Measurements from ENCODE around the gene VIPR2. TPM values are rescaled to one million over a fixed set of nuclear protein-coding genes. Genes with fewer than 3 reads are reported as not detected.

VIPR2 gene
- total and polyA plus RNA-seq, 2 of the 13 experiments (the other 11 are each of a cell fraction or from before 2014, with no cell fraction given), result not detected

DNA sequence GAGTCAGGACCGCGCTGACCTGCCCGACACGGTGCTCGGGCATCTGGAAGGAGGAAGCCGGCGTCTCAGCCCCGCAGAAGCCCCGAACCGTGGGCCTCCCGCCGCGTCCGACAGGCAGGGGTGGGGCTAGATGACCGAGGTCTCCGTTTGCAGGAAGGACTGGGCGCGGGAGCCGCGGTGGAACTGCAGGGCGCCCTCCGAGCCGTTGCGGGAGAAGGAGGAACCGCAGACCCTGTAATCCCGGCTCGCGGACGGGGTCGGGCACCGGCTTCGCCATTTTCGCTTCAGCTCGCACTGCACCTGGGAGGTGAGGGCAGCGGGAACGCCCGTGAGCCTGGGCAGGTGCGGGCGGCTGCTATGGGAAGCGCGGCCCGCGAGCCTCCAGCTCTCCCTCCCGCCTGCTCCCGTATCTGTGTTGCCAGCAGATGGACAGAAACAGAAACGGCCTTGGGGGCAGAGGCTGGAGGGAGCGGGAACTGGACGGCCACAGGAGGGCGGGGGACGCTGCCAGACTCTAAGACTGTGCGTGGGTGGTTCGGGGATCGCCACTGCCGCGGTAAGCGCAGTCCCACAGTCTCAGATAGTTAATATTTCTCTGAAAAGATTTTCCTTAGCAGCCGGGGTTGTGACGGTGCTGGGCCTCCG, 114.1 kb downstream of the VIPR2 start (continued):
- no peak for TF ChIP-seq MXI1 (IDR thresholded peaks at IDR 0.05; ENCODE audit: borderline replicate concordance, low read depth, low read length)
- no peak for TF ChIP-seq SRF (IDR thresholded peaks at IDR 0.05; ENCODE audit: low read depth, low read length)
- no peak for TF ChIP-seq ZNF138 (CRISPR knock-in tag; IDR thresholded peaks at IDR 0.05; ENCODE audit: low read depth)
- no peak for TF ChIP-seq ZMYM2 (CRISPR knock-in tag; IDR thresholded peaks at IDR 0.05)
- TF ChIP-seq ZNF124 (CRISPR knock-in tag; IDR thresholded peaks at IDR 0.05), result no peak
- no peak for TF ChIP-seq SETDB1 (CRISPR knock-in tag; IDR thresholded peaks at IDR 0.05; ENCODE audit: borderline replicate concordance)
- no peak for TF ChIP-seq ZNF207 (IDR thresholded peaks at IDR 0.05; ENCODE audit: borderline replicate concordance)
- no peak for TF ChIP-seq RORA (CRISPR knock-in tag; IDR thresholded peaks at IDR 0.05)
- TF ChIP-seq ZNF143 (CRISPR knock-in tag; IDR thresholded peaks at IDR 0.05), result no peak
- no peak for TF ChIP-seq KLF9 (CRISPR knock-in tag; IDR thresholded peaks at IDR 0.05; ENCODE audit: low read depth)
- no peak for TF ChIP-seq CBX2 (IDR thresholded peaks at IDR 0.05; ENCODE audit: low read depth, low read length)
- TF ChIP-seq CBX2 (CRISPR knock-in tag; IDR thresholded peaks at IDR 0.05; ENCODE audit: low read depth), result no peak
- TF ChIP-seq, protein P1, sequence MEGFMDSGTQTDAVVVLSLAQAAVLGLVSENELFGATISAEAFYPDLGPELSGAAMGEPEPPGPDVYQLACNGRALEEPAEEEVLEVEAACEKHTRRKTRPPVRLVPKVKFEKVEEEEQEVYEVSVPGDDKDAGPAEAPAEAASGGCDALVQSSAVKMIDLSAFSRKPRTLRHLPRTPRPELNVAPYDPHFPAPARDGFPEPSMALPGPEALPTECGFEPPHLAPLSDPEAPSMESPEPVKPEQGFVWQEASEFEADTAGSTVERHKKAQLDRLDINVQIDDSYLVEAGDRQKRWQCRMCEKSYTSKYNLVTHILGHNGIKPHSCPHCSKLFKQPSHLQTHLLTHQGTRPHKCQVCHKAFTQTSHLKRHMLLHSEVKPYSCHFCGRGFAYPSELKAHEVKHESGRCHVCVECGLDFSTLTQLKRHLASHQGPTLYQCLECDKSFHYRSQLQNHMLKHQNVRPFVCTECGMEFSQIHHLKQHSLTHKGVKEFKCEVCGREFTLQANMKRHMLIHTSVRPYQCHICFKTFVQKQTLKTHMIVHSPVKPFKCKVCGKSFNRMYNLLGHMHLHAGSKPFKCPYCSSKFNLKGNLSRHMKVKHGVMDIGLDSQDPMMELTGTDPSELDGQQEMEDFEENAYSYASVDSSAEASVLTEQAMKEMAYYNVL (CRISPR knock-in tag; IDR thresholded peaks at IDR 0.05; ENCODE audit: borderline replicate concordance), result no peak
- TF ChIP-seq JUNB (CRISPR knock-in tag; IDR thresholded peaks at IDR 0.05; ENCODE audit: borderline replicate concordance), result no peak
- no peak for TF ChIP-seq NFAT5 (CRISPR knock-in tag; IDR thresholded peaks at IDR 0.05)
- TF ChIP-seq ZNF432 (CRISPR knock-in tag; IDR thresholded peaks at IDR 0.05; ENCODE audit: borderline replicate concordance), result no peak
- TF ChIP-seq HNRNPLL (IDR thresholded peaks at IDR 0.05; ENCODE audit: low read depth, low read length, poor library complexity, severe bottlenecking), result peak; percentile 58
- TF ChIP-seq TBX2 (CRISPR knock-in tag; IDR thresholded peaks at IDR 0.05; ENCODE audit: borderline replicate concordance), result peak; percentile 69; the same call in 1 of the 2 replicates
- no peak for TF ChIP-seq SKIL (CRISPR knock-in tag; IDR thresholded peaks at IDR 0.05; ENCODE audit: borderline replicate concordance)
- no peak for TF ChIP-seq RFX1 (IDR thresholded peaks at IDR 0.05)
- TF ChIP-seq XRCC5 (optimal IDR thresholded peaks at IDR 0.05; ENCODE audit: low read length), result peak; percentile 72
- peak; percentile 98 for TF ChIP-seq ZNF891 (CRISPR knock-in tag; IDR thresholded peaks at IDR 0.05)
- TF ChIP-seq HMGA1 (CRISPR knock-in tag; conservative IDR thresholded peaks at IDR 0.05), result no peak
